Gastrocnemius medialis (tissue), 4 donors: ENCODE measurements around the gene PPDPF.

Source experiments
- POLR2A ChIP-seq, 2 donors: fragments of 450-650 bp; IDR thresholded peaks; one replicate each; pipeline ENCODE4 v1.6.1; 2017; ENCODE audit warnings: antibody characterized with exemption in 2 of 2, mild to moderate bottlenecking in 2 of 2, moderate library complexity in 2 of 2
- TF ChIP-seq, protein P1 (sequence below), 5 experiments: fragments of 450-650 bp in 3 of 5; fragments of 200-600 bp in 2 of 5; sonication (generic) in 2 of 5; IDR thresholded peaks in 4 of 5; conservative IDR thresholded peaks in 1 of 5; 1 replicate in 4 of 5; 2 replicates in 1 of 5; pipeline ENCODE4 v1.5.1; 2016 to 2019; ENCODE audit warnings: antibody characterized with exemption in 5 of 5, mild to moderate bottlenecking in 3 of 5, moderate library complexity in 3 of 5

- TF ChIP-seq, protein P1, sequence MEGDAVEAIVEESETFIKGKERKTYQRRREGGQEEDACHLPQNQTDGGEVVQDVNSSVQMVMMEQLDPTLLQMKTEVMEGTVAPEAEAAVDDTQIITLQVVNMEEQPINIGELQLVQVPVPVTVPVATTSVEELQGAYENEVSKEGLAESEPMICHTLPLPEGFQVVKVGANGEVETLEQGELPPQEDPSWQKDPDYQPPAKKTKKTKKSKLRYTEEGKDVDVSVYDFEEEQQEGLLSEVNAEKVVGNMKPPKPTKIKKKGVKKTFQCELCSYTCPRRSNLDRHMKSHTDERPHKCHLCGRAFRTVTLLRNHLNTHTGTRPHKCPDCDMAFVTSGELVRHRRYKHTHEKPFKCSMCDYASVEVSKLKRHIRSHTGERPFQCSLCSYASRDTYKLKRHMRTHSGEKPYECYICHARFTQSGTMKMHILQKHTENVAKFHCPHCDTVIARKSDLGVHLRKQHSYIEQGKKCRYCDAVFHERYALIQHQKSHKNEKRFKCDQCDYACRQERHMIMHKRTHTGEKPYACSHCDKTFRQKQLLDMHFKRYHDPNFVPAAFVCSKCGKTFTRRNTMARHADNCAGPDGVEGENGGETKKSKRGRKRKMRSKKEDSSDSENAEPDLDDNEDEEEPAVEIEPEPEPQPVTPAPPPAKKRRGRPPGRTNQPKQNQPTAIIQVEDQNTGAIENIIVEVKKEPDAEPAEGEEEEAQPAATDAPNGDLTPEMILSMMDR (IDR thresholded peaks at IDR 0.05 in 4 of 5, conservative IDR thresholded peaks at IDR 0.05 in 1 of 5) = no peak
- TF ChIP-seq POLR2A (IDR thresholded peaks at IDR 0.05) = no peak
These were observed 43.4 kb upstream of the PPDPF start for GRCh38 chr20:63477061-63477616.
